HEK293T (cell line): ENCODE results near the gene PTCD2.

Source experiments
- CTCF ChIA-PET: fragments of 350-600 bp; formaldehyde crosslinking; extraction: SDS; loops from one replicate; lab custom pipeline; 2021; ENCODE audit warnings: antibody characterized with exemption, inconsistent platforms; lab: Yijun Ruan, JAX
- POLR2A ChIA-PET: fragments of 350-600 bp; formaldehyde crosslinking; extraction: SDS; loops from one replicate; lab custom pipeline; 2020; ENCODE audit warnings: antibody characterized with exemption, inconsistent platforms; lab: Yijun Ruan, JAX
- DNase-seq: peaks from one replicate; pipeline ENCODE4 v3.0.0; 2012; ENCODE audit warnings: mixed read lengths; ENCODE audit errors: extremely low spot score
- ARNT ChIP-seq: fragments of 450-650 bp; IDR thresholded peaks from 2 replicates; pipeline ENCODE4 v1.6.1; 2017; ENCODE audit warnings: mild to moderate bottlenecking
- BHLHE40 ChIP-seq: fragments of 450-650 bp; IDR thresholded peaks from 2 replicates; pipeline ENCODE4 v1.6.1; 2016; ENCODE audit warnings: mild to moderate bottlenecking, moderate library complexity, borderline replicate concordance
- CTBP1 ChIP-seq: fragments of 450-650 bp; IDR thresholded peaks from 2 replicates; pipeline ENCODE4 v1.6.1; 2016; ENCODE audit warnings: borderline replicate concordance
- ELF4 ChIP-seq: fragments of 450-650 bp; IDR thresholded peaks from 2 replicates; pipeline ENCODE4 v1.6.1; 2017; ENCODE audit warnings: antibody characterized with exemption
- FOXA1 ChIP-seq: fragments of 450-650 bp; IDR thresholded peaks from 2 replicates; pipeline ENCODE4 v1.6.1; 2016; ENCODE audit warnings: mild to moderate bottlenecking
- FOXK2 ChIP-seq: fragments of 450-650 bp; IDR thresholded peaks from 2 replicates; pipeline ENCODE4 v1.6.1; 2016; ENCODE audit warnings: mild to moderate bottlenecking
- FOXM1 ChIP-seq: fragments of 450-650 bp; IDR thresholded peaks from 2 replicates; pipeline ENCODE4 v1.6.1; 2017; ENCODE audit warnings: mild to moderate bottlenecking, borderline replicate concordance
- HDGF ChIP-seq: fragments of 450-650 bp; IDR thresholded peaks from 2 replicates; pipeline ENCODE4 v1.6.1; 2017; ENCODE audit warnings: antibody characterized with exemption, borderline replicate concordance
- L3MBTL2 ChIP-seq: fragments of 450-650 bp; conservative IDR thresholded peaks from 2 replicates; pipeline ENCODE4 v1.6.1; 2016; ENCODE audit warnings: mild to moderate bottlenecking
- LEF1 ChIP-seq: fragments of 450-650 bp; IDR thresholded peaks from 2 replicates; pipeline ENCODE4 v1.6.1; 2017; ENCODE audit warnings: mild to moderate bottlenecking, borderline replicate concordance
- NFRKB ChIP-seq: fragments of 450-650 bp; IDR thresholded peaks from 2 replicates; pipeline ENCODE4 v1.6.1; 2016; ENCODE audit warnings: mild to moderate bottlenecking, moderate library complexity
- SP1 ChIP-seq: fragments of 450-650 bp; IDR thresholded peaks from 2 replicates; pipeline ENCODE4 v1.6.1; 2017
- SUZ12 ChIP-seq: fragments of 450-650 bp; IDR thresholded peaks from 2 replicates; pipeline ENCODE4 v1.6.1; 2016; ENCODE audit warnings: mild to moderate bottlenecking
- TARDBP ChIP-seq: fragments of 450-650 bp; IDR thresholded peaks from 2 replicates; pipeline ENCODE4 v1.6.1; 2016
- ZNF384 ChIP-seq: fragments of 450-650 bp; IDR thresholded peaks from 2 replicates; pipeline ENCODE4 v1.6.1; 2016
- TF ChIP-seq, protein P1 (sequence below): fragments of 450-650 bp; IDR thresholded peaks from 2 replicates; pipeline ENCODE4 v1.6.1; 2016

PTCD2 gene

DNA sequence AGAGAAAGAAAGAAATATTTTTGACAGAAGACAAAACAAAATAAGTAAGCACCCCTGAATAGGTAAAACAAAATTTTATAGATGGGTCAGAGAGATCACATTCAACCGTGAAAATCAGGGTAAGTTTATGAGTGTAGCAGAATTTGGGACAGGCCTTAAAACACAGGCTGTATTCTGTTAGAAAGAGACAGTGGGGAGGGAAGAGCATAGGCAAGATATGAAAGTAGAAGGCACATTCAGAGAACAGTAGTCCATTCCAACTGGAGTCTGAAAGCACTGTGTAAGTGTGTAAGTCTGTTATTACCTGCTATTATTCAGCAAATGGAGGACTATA is 38.8 kb upstream of the PTCD2 start:
- TF ChIP-seq ARNT = no peak
- TF ChIP-seq, protein P1, sequence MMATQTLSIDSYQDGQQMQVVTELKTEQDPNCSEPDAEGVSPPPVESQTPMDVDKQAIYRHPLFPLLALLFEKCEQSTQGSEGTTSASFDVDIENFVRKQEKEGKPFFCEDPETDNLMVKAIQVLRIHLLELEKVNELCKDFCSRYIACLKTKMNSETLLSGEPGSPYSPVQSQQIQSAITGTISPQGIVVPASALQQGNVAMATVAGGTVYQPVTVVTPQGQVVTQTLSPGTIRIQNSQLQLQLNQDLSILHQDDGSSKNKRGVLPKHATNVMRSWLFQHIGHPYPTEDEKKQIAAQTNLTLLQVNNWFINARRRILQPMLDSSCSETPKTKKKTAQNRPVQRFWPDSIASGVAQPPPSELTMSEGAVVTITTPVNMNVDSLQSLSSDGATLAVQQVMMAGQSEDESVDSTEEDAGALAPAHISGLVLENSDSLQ = no peak
- no peak for TF ChIP-seq HDGF
- TF ChIP-seq CTBP1 = no peak
- no peak for TF ChIP-seq FOXK2
- TF ChIP-seq BHLHE40 = no peak
- no peak for TF ChIP-seq SUZ12
- TF ChIP-seq TARDBP = no peak
- no peak for TF ChIP-seq SP1
- TF ChIP-seq LEF1 = no peak
- TF ChIP-seq L3MBTL2 = no peak
- TF ChIP-seq ELF4 = no peak
- TF ChIP-seq NFRKB = no peak
- TF ChIP-seq ZNF384 = no peak
- TF ChIP-seq FOXA1 = no peak
- TF ChIP-seq FOXM1 = no peak
- DNase-seq = no peak
- ChIA-PET CTCF (interaction anchor here (1.1 to 1.8 kb wide), 2 partner anchors 34 to 36 kb away, joined by 3 to 6 read pairs; no protein-coding TSS in a partner anchor), POLR2A (interaction anchor here (1.6 to 2.4 kb wide), 2 partner anchors 26 to 39 kb away, joined by 9 read pairs; partner anchors contain the start of genes MRPS27 and PTCD2)

DNA sequence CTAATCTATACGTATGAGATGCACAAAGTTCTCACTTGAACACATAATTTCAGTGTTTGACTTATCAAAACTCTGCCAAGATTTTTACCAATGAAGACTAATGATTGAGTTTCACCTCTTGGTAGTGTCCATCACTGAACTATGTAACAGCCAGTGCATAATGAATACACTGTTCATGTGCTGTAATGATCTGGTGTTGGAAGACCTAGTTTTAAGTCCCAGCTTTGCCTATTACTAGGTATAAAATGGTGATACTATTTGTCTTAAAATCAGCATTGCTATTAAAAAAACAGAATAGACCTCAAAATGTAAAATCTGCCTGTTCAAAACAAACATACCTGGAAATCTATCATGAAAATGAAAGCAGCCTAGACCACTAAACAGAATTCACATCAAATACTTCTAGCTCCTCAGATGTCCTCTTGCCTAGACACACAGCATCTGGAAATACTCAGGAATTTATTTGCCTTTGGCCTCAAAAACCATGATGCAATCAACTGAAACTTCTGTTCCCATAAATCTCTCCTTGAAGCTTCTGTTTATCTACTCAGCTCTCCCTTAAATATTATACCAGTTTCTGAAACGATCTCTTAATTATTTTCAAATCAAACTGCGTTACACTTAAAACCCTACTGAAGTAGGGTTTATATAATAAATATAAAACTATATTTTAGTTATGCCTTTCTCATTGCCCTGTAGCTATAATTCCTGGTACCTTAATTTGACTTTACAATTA is 38.2 kb upstream of the PTCD2 start:
- ChIA-PET POLR2A (interaction anchor here (1.3 to 2.4 kb wide), 2 partner anchors 26 to 38 kb away, joined by 3 to 9 read pairs; partner anchors contain the start of genes MRPS27 and PTCD2), CTCF (interaction anchor here (0.5 to 1.8 kb wide), 3 partner anchors 16 to 36 kb away, joined by 3 to 6 read pairs (median 3); no protein-coding TSS in a partner anchor)
- no peak for DNase-seq
- TF ChIP-seq, protein P1 = peak; percentile 50; the same call in 1 of the 2 replicates
- no peak for TF ChIP-seq NFRKB

DNA sequence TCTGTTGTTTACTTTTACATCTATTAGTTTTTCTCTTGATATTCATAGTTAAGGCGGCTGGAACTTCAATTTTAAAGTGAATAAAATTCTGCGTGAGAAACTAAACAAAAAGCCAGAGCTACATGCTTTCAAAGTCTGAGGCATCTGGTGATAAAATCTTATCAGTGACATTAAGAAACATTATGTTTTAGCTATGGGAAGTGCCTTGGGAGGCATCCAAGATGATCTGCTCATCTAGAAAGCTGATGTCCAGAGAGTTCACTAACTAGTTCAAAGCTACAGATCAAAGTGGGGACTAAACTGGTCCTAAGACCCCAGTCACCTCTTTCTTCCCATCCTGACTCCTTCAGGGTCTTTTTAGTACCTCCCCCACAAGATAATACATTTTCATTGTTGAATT is 37.3 kb upstream of the PTCD2 start:
- CTCF ChIA-PET = interaction anchor here (0.5 kb wide), 1 partner anchor 1308 kb away, joined by 4 read pairs; no protein-coding TSS in a partner anchor
- TF ChIP-seq FOXA1 (no peak), FOXM1 (no peak), CTBP1 (no peak), L3MBTL2 (no peak), BHLHE40 (no peak), ELF4 (no peak), ARNT (no peak), TARDBP (no peak), LEF1 (no peak), ZNF384 (no peak), SUZ12 (no peak), NFRKB (no peak), SP1 (no peak)
- DNase-seq = no peak
- POLR2A ChIA-PET = interaction anchor here (1.3 to 2.4 kb wide), 2 partner anchors 25 to 37 kb away, joined by 3 to 9 read pairs; partner anchors contain the start of genes MRPS27 and PTCD2

DNA sequence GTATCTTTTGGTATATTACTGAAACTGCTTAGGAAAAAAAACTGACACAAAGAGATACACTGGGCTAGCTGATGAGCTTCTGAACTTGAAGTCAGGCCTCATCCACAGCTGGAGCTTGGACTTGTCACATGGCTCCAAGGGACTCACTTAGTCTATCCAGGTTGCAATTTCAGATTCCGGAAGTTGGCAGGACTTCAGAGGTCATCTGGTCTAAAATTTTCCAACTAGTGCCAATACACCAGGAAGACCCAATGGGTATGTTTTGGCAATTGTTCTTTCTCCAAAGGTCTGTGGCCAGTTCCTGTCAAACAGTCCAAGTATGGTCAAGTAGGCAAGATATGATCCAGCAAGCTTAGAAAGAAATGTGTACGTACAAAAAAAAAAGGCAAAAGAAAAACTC is 36.8 kb upstream of the PTCD2 start:
- ChIA-PET CTCF (interaction anchor here (0.5 kb wide), 1 partner anchor 1308 kb away, joined by 4 read pairs; no protein-coding TSS in a partner anchor), POLR2A (interaction anchor here (1.3 to 2.4 kb wide), 2 partner anchors 24 to 37 kb away, joined by 3 to 9 read pairs; partner anchors contain the start of genes MRPS27 and PTCD2)
- TF ChIP-seq BHLHE40 (no peak), FOXA1 (no peak), TARDBP (no peak), LEF1 (no peak), SP1 (no peak), ZNF384 (no peak), SUZ12 (no peak), HDGF (no peak), CTBP1 (no peak), ELF4 (no peak), FOXK2 (no peak), NFRKB (no peak), ARNT (no peak), L3MBTL2 (no peak), FOXM1 (no peak)
- TF ChIP-seq, protein P1 = no peak
- DNase-seq = no peak

DNA sequence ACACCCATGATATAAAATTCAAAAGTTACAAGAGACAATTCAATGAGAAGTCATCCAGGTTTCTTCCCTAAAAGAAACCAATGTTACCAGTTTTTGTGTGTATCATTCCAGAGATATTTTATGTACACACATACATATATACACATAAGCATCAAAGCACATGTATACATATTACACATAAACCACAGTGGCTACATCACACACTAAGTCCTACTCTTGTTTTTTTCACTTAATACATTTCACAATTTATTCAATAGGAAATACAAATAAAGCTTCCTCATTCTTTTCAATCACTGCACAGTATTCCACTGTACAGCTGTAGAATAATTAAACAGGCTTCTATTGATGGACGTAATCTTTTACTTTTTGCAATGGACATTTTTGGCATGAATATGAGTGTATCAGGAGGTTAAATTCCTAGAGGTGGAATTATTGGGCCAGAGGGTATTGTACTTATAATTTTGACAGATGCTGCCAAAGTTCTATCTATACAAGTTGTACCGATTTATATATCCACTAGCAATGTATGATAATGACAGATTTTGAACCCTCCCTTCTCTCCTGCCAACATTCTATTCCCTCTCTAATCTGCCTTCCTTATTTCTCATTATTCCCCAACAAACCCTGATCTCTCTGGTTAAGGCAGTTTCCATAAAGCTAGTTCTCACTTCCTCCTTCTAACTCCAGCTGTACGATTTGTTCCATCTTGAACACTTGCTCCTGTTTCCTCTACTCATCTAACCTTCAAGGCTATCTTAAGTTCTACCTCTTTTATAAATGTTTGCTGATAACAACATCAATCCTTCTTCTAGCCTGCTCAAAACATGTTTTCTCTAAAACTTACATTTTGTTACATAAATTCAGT is 35.4 kb upstream of the PTCD2 start:
- POLR2A ChIA-PET = no interaction called here
- TF ChIP-seq ARNT (no peak), LEF1 (no peak), CTBP1 (no peak), ZNF384 (no peak), SUZ12 (no peak), FOXM1 (no peak), HDGF (no peak), FOXK2 (no peak), TARDBP (no peak), FOXA1 (no peak), L3MBTL2 (no peak)
- CTCF ChIA-PET = interaction anchor here (0.7 to 1.0 kb wide), 2 partner anchors 511 to 1965 kb away, joined by 3 read pairs; no protein-coding TSS in a partner anchor
- DNase-seq = no peak
